Psoas muscle (tissue), 8 donors: ENCODE results near the gene GALNT16. TPM values are rescaled to one million over a fixed set of nuclear protein-coding genes. Genes with fewer than 3 reads are reported as not detected.
A peak's percentile ranks its signal among the peaks of the same experiment; 100 is the strongest.

ENCODE experiments used
- ATAC-seq, 4 donors: fragments of 200-7000 bp; cut with Tn5 transposase; one replicate each; pipeline ENCODE4 v1.9.1; 2020; ENCODE audit warnings: moderate library complexity in 3 of 4, mild to moderate bottlenecking in 2 of 4
- DNase-seq, 2 donors: peaks; one replicate each; pipeline ENCODE4 v3.0.0-alpha.2; 2020
- H3K27ac ChIP-seq: fragments of 200-600 bp; one replicate; pipeline ENCODE4 v1.8.0; 2022
- H3K27me3 ChIP-seq, 3 donors: fragments of 200-600 bp in 1 of 3; one replicate each; pipeline versions ENCODE4 v1.6.1 to v1.8.0; 2013 to 2022; ENCODE audit warnings: low read length in 2 of 3, mild to moderate bottlenecking in 2 of 3, moderate library complexity in 1 of 3; ENCODE audit not compliant: insufficient read depth in 3 of 3
- H3K36me3 ChIP-seq, 2 donors: fragments of 200-600 bp in 1 of 2; one replicate each; pipeline versions ENCODE4 v1.6.1 to v1.8.0; 2013 to 2022; ENCODE audit warnings: low read depth in 1 of 2, mild to moderate bottlenecking in 1 of 2, moderate library complexity in 1 of 2; ENCODE audit not compliant: insufficient read depth in 1 of 2
- H3K4me1 ChIP-seq: fragments of 200-600 bp; one replicate; pipeline ENCODE4 v1.8.0; 2022
- H3K4me3 ChIP-seq: fragments of 200-600 bp; one replicate; pipeline ENCODE4 v1.8.0; 2022; ENCODE audit warnings: mild to moderate bottlenecking
- H3K9me3 ChIP-seq: fragments of 200-600 bp; one replicate; pipeline ENCODE4 v1.8.0; 2022
- WGBS, 3 donors: extraction: QIAGEN DNeasy Blood & Tissue Kit; methylation state at CpG; one replicate each; pipeline versions ENCODE4 v1.1.6 to v1.1.7; 2013; 5-methylcytosine and 5-hydroxymethylcytosine counted together
- intact Hi-C, 2 donors: fragments of 100-400 bp; cut with DNase I; formaldehyde crosslinking; loops; one replicate each; pipeline versions ENCODE4 v1.11.0 to v1.14.2; 2022
- polyA plus RNA-seq, 3 donors: library from polyadenylated mRNA; stranded (reverse); fragments of 200-250 nt; gene quantifications; one replicate each; pipeline ENCODE4 v1.2.3, GENCODE V29; 2013
- total RNA-seq, 4 donors: library from RNA; stranded (reverse); fragmentation: NEBNext Ultra II Directional in 2 of 4; extraction: Animal tissue kit (Norgen Biotek cat#: 25700) in 2 of 4; gene quantifications; one replicate each; pipeline versions ENCODE4 v1.2.1 to v1.2.4, GENCODE V29; 2021 to 2023
- TF ChIP-seq, protein P1 (sequence below): fragments of 200-600 bp; IDR thresholded peaks from one replicate; pipeline ENCODE4 v1.8.0; 2022; ENCODE audit warnings: antibody characterized with exemption
- donor health status: healthy with polysubstance abuse.
- donor health status: DM: no; HTN: no; CAD: no; lungs with moderate emphysema.
- donor health status: Bipolar disorder and iron deficiency.
- donor health status: healthy.
- donor health status: DM: yes; HTN: yes; CAD: no.
- donor health status: DM: no; HTN: no; CAD: no.
- donor health status: DM: no; HTN: no; CAD: no.
- donor health status: DM: yes; HTN: yes; CAD: no.

Gene GALNT16
- total and polyA plus RNA-seq, 7 donors: 0.83 to 2.6 (median 1.7) TPM

DNA sequence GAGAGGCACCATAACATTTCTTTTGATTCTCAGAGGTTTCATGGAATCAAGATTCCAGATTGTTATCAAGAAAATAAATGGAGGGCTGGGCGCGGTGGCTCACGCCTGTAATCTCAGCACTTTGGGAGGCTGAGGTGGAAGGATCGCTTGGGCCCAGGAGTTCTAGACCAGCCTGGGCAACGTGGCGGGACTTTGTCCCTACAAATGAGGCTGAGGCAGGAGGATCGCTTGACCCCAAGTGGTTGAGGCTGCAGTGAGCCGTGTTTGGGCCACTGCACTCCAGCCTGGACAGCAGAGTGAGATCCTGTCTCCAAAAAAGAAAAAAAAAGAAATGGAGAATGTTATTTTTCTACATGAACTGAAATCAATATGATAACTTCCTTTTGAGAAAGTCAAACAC, 139.8 kb downstream of the GALNT16 start:
- TF ChIP-seq, protein P1, sequence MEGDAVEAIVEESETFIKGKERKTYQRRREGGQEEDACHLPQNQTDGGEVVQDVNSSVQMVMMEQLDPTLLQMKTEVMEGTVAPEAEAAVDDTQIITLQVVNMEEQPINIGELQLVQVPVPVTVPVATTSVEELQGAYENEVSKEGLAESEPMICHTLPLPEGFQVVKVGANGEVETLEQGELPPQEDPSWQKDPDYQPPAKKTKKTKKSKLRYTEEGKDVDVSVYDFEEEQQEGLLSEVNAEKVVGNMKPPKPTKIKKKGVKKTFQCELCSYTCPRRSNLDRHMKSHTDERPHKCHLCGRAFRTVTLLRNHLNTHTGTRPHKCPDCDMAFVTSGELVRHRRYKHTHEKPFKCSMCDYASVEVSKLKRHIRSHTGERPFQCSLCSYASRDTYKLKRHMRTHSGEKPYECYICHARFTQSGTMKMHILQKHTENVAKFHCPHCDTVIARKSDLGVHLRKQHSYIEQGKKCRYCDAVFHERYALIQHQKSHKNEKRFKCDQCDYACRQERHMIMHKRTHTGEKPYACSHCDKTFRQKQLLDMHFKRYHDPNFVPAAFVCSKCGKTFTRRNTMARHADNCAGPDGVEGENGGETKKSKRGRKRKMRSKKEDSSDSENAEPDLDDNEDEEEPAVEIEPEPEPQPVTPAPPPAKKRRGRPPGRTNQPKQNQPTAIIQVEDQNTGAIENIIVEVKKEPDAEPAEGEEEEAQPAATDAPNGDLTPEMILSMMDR: no peak
- ATAC-seq (no peak), DNase-seq (no peak)
- H3K36me3 ChIP-seq: peaks cover 6 to 19% of the 10 kb centered on the region in 2 donors
- H3K27me3 ChIP-seq: no peaks in the 10 kb centered on the region
- peaks cover 44% of the 10 kb centered on the region for H3K4me1 ChIP-seq
- peak overlapping the region; percentile 93 for H3K4me3 ChIP-seq
- no peaks in the 10 kb centered on the region for H3K9me3 ChIP-seq
- intact Hi-C loops: loop anchor here in 1 of 2 donors (2.0 to 10.0 kb wide), 2 partner anchors 61 to 245 kb away; partner anchors contain the start of gene DCAF5
- no peak overlapping the region for H3K27ac ChIP-seq
- 87 to 92% (median 90%) methylated on average over 8 of the region's 8 CpGs for WGBS, 3 donors

DNA sequence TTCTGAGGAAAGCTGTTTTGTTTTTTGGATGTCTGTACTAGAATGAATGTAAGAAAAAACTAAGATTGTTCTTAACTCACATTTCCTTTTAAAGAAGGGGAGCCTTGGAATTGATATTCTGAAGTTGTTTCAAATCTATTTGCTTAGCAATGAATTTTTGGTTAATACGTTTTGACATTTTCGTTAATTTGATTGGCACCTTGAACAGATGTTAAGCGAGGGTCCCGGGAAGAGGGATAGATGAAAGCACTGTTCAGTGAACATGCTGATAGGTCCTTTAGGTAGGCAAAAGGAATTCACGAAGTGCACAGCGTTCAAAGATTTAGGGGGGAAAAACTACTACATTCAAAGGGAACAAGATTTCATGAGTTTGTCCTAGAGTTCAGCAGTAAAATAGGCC, 140.2 kb downstream of the GALNT16 start:
- intact Hi-C loops: no loop called here
- no peak for DNase-seq
- H3K4me1 ChIP-seq: peaks cover 44% of the 10 kb centered on the region
- no peak overlapping the region for H3K27ac ChIP-seq
- no peaks in the 10 kb centered on the region for H3K9me3 ChIP-seq
- 75 to 83% (median 78%) methylated on average over 6 of the region's 6 CpGs for WGBS, 3 donors
- no peaks in the 10 kb centered on the region for H3K27me3 ChIP-seq
- peaks cover 2 to 19% of the 10 kb centered on the region in 2 donors for H3K36me3 ChIP-seq
- no peak for ATAC-seq
- TF ChIP-seq, protein P1: no peak
- H3K4me3 ChIP-seq: peak overlapping the region; percentile 93

DNA sequence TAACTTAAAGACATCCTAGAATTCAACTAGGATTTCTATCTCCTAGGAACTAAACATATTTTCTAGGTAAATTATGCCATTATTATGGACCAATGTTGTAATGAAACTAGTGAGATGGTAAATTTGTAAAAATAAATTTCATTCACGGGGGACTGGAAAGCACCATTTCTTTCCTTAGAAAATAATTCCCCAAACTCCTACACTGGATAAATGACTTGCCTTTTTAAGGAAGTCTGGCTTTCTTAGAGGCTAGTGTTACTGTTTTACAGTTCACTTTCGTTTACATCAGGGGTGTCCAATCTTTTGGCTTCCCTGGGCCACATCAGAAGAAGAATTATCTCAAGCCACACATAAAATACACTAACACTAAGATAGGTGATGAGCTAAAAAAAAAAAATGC, 141.9 kb downstream of the GALNT16 start:
- H3K27ac ChIP-seq: no peak overlapping the region
- TF ChIP-seq, protein P1: no peak
- 70 to 82% (median 70%) methylated on average over 2 of the region's 2 CpGs for WGBS, 3 donors
- H3K4me3 ChIP-seq: peak overlapping the region; percentile 93
- intact Hi-C loops: no loop called here
- H3K4me1 ChIP-seq: peaks cover 38% of the 10 kb centered on the region
- ATAC-seq (no peak), DNase-seq (no peak)
- no peaks in the 10 kb centered on the region for H3K9me3 ChIP-seq
- no peaks in the 10 kb centered on the region for H3K27me3 ChIP-seq
- H3K36me3 ChIP-seq: peaks cover 0 to 5% of the 10 kb centered on the region in 2 donors

DNA sequence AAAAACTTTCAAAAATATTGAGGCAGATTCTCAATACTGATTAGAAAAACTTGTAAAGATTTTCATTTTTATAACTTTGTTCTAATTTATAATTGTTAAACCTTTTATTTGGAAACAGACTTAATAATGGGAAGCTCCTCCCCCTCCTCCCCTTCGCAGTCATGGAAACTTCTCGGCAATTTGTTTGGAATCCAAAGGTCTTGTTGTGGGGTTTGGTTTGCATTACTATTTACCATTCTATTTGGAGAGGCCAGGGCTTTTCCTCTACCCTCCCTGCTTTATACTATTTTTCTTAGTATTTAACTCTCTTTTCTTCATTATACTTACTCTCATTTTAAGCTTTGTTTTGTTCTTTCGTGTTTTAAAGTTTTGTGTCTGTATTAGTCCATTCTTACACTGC, 144.5 kb downstream of the GALNT16 start:
- Histone ChIP-seq H3K27ac (no peak overlapping the region), H3K4me3 (no peak overlapping the region), H3K27me3 (no peaks in the 10 kb centered on the region), H3K9me3 (no peaks in the 10 kb centered on the region), H3K36me3 (peaks cover 0 to 11% of the 10 kb centered on the region in 2 donors), H3K4me1 (peaks cover 29% of the 10 kb centered on the region)
- DNase-seq (no peak), ATAC-seq (no peak)
- 78 to 91% (median 87%) methylated on average over 3 of the region's 3 CpGs for WGBS, 3 donors
- TF ChIP-seq, protein P1: no peak
- intact Hi-C loops: no loop called here

DNA sequence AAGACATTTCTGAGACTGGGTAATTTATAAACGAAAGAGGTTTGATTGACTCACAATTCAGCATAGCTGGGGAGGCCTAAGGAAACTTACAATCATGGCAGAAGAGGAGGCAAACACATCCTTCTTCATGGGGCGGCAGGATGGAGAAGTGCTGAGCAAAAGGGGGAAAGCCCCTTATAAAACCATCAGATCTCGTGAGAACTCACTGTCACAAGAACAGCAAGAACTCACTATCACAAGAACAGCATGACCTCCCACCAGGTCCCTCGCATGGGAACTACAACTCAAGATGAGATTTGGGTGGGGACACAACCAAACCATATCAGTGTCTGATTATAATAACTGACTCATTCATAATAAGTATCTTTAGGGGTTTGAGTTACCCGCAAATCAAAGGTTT, 144.9 kb downstream of the GALNT16 start:
- ATAC-seq: no peak
- Histone ChIP-seq H3K27me3 (no peaks in the 10 kb centered on the region), H3K4me3 (no peak overlapping the region), H3K4me1 (peaks cover 25% of the 10 kb centered on the region), H3K27ac (no peak overlapping the region), H3K9me3 (no peaks in the 10 kb centered on the region), H3K36me3 (peaks cover 0 to 11% of the 10 kb centered on the region in 2 donors)
- intact Hi-C loops: no loop called here
- TF ChIP-seq, protein P1: no peak
- no peak for DNase-seq
- WGBS, 3 donors: 92 to 94% (median 92%) methylated on average over 5 of the region's 5 CpGs
